22Rv1 (cell line): ENCODE results near the gene CNTF.

Experiments
- ZFX ChIP-seq: fragments of 450-650 bp; IDR thresholded peaks from 2 replicates; pipeline ENCODE4 v1.6.1; 2017; ENCODE audit warnings: antibody characterized with exemption, borderline replicate concordance
- TF ChIP-seq, protein P1 (sequence below): fragments of 450-650 bp; IDR thresholded peaks from 2 replicates; pipeline ENCODE4 v1.5.1; 2017; ENCODE audit warnings: mild to moderate bottlenecking

GRCh38 chr11:58671983-58672633 is 49.6 kb downstream of the CNTF start:
- TF ChIP-seq, protein P1, sequence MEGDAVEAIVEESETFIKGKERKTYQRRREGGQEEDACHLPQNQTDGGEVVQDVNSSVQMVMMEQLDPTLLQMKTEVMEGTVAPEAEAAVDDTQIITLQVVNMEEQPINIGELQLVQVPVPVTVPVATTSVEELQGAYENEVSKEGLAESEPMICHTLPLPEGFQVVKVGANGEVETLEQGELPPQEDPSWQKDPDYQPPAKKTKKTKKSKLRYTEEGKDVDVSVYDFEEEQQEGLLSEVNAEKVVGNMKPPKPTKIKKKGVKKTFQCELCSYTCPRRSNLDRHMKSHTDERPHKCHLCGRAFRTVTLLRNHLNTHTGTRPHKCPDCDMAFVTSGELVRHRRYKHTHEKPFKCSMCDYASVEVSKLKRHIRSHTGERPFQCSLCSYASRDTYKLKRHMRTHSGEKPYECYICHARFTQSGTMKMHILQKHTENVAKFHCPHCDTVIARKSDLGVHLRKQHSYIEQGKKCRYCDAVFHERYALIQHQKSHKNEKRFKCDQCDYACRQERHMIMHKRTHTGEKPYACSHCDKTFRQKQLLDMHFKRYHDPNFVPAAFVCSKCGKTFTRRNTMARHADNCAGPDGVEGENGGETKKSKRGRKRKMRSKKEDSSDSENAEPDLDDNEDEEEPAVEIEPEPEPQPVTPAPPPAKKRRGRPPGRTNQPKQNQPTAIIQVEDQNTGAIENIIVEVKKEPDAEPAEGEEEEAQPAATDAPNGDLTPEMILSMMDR, result no peak
- TF ChIP-seq ZFX, result no peak
